Heart left ventricle (tissue), 16 donors: Measurements from ENCODE around the gene EBP. TPM values are rescaled to one million over a fixed set of nuclear protein-coding genes. Genes with fewer than 3 reads are reported as not detected.
"Not testable (repeated sequence)": the region's sequence is repeated elsewhere in the genome, so short reads cannot be mapped to it uniquely, and the experiment has no call there.

Experiments
- ATAC-seq, 4 donors: fragments of 200-7000 bp; cut with Tn5 transposase; one replicate each; pipeline ENCODE4 v1.9.1; 2020 to 2022; ENCODE audit warnings: moderate library complexity in 4 of 4, mild to moderate bottlenecking in 3 of 4, moderate number of reproducible peaks in 1 of 4
- DNase-seq, 5 donors: peaks; one replicate each; pipeline ENCODE4 v3.0.0-alpha.2; 2020
- H3K27ac ChIP-seq, 12 donors: fragments of 200-600 bp; sonication (generic) in 4 of 12; one replicate each; pipeline versions ENCODE4 v1.5.0 to v1.8.0; 2016 to 2022; ENCODE audit warnings: mild to moderate bottlenecking in 2 of 12
- H3K27me3 ChIP-seq, 9 donors: fragments of 200-600 bp; sonication (generic) in 2 of 9; one replicate each; pipeline versions ENCODE4 v1.5.1 to v1.8.0; 2016 to 2022; ENCODE audit warnings: mild to moderate bottlenecking in 3 of 9
- H3K36me3 ChIP-seq, 9 donors: fragments of 200-600 bp; sonication (generic) in 2 of 9; one replicate each; pipeline versions ENCODE4 v1.5.0 to v1.8.0; 2018 to 2022; ENCODE audit warnings: mild to moderate bottlenecking in 2 of 9
- H3K4me1 ChIP-seq, 12 donors: fragments of 200-600 bp; sonication (generic) in 4 of 12; one replicate each; pipeline versions ENCODE4 v1.5.0 to v1.8.0; 2016 to 2022; ENCODE audit warnings: mild to moderate bottlenecking in 3 of 12
- H3K4me3 ChIP-seq, 12 donors: fragments of 200-600 bp; sonication (generic) in 4 of 12; one replicate each; pipeline versions ENCODE4 v1.5.0 to v1.8.0; 2017 to 2022; ENCODE audit warnings: mild to moderate bottlenecking in 9 of 12, moderate library complexity in 4 of 12
- H3K9me3 ChIP-seq, 12 donors: fragments of 200-600 bp; sonication (generic) in 4 of 12; one replicate each; pipeline versions ENCODE4 v1.5.0 to v1.8.0; 2016 to 2022; ENCODE audit warnings: mild to moderate bottlenecking in 1 of 12
- CTCF ChIP-seq, 12 donors: fragments of 200-600 bp; sonication (generic) in 4 of 12; IDR thresholded peaks; one replicate each; pipeline versions ENCODE4 v1.5.0 to v1.8.0; 2018 to 2022; ENCODE audit warnings: antibody characterized with exemption in 12 of 12, mild to moderate bottlenecking in 5 of 12
- POLR2A ChIP-seq, 2 donors: fragments of 450-650 bp; IDR thresholded peaks; one replicate each; pipeline ENCODE4 v1.6.1; 2017; ENCODE audit warnings: antibody characterized with exemption in 2 of 2, mild to moderate bottlenecking in 2 of 2, moderate library complexity in 2 of 2
- WGBS, 4 donors: extraction: QIAGEN DNeasy Blood & Tissue Kit in 2 of 4; methylation state at CpG; one replicate each; pipeline versions ENCODE4 v1.1.5 to v1.1.7; 2013 to 2018; 5-methylcytosine and 5-hydroxymethylcytosine counted together
- intact Hi-C, 10 donors: fragments of 100-400 bp; cut with DNase I; formaldehyde crosslinking; loops; one replicate each; pipeline versions ENCODE4 v1.11.1 to v1.14.2; 2022
- polyA plus RNA-seq, 2 donors: library from polyadenylated mRNA; stranded (reverse); fragments of 200-250 nt; gene quantifications; one replicate each; pipeline ENCODE4 v1.2.3, GENCODE V29; 2013
- total RNA-seq, 9 donors: library from RNA; depleted of rRNA in 2 of 9; stranded (reverse); fragments of >200 nt in 2 of 9; fragmentation: NEBNext Ultra II Directional in 3 of 9; extraction: Animal tissue kit (Norgen Biotek cat#: 25700) in 3 of 9; gene quantifications; one replicate each; pipeline versions ENCODE4 v1.1.0 to v1.2.4, GENCODE V29; 2016 to 2023
- donor health status: ischemic (EF 13 %, LVEDD 7.1; RV severe dilation, severe dysfunction).
- donor health status: healthy with polysubstance abuse.
- donor health status: DM: no; HTN: yes; CAD: no.
- donor health status: DM: no; HTN: no; CAD: no.
- donor health status: ischemic (EF 25% LVEDD 6.9; RV normal size, moderate dysfunction).
- donor health status: ischemic (EF 25% LVEDD 5.7; RV mildly dilated, moderate dysfunction).
- donor health status: healthy.
- donor health status: DM: yes; HTN: yes; CAD: no.
- donor health status: ischemic (EF 35%, LVEDD 5.7; RV mildly dilated, moderate dysfunction).
- donor health status: nonischemic (EF 11% LVEDD 7.7; RV severe dilation, severe dysfunction).
- donor health status: DM: yes; HTN: yes; CAD: no.
- donor health status: PGD.
- donor health status: ischemic (EF 29% LVEDD 5.4; RV normal size, mild dysfunction).
- donor health status: nonischemic (EF 23%, LVEDD 6.1; RV moderate dilation, normal function).

Gene EBP
- total and polyA plus RNA-seq, 11 donors: 37.1 to 118 (median 57.5) TPM

GRCh38 chrX:48523682-48524081 is 2.1 kb downstream of the EBP start:
- no peaks in the 10 kb centered on the region for H3K9me3 ChIP-seq
- TF ChIP-seq POLR2A (IDR thresholded peaks at IDR 0.05): no peak
- no peak for TF ChIP-seq CTCF (IDR thresholded peaks at IDR 0.05)
- peaks cover 0 to 24% (median 12%) of the 10 kb centered on the region in 9 donors for H3K36me3 ChIP-seq
- ATAC-seq (no peak), DNase-seq (no peak)
- 89 to 93% (median 91%) methylated on average over 11 to 12 of the region's 12 CpGs for WGBS, 4 donors
- peaks cover 0 to 8% (median 1%) of the 10 kb centered on the region in 12 donors for H3K4me1 ChIP-seq
- intact Hi-C loops: no loop called here
- H3K4me3 ChIP-seq: no peak overlapping the region
- no peak overlapping the region for H3K27ac ChIP-seq
- H3K27me3 ChIP-seq: peaks cover 0 to 4% (median 0%) of the 10 kb centered on the region in 9 donors

DNA sequence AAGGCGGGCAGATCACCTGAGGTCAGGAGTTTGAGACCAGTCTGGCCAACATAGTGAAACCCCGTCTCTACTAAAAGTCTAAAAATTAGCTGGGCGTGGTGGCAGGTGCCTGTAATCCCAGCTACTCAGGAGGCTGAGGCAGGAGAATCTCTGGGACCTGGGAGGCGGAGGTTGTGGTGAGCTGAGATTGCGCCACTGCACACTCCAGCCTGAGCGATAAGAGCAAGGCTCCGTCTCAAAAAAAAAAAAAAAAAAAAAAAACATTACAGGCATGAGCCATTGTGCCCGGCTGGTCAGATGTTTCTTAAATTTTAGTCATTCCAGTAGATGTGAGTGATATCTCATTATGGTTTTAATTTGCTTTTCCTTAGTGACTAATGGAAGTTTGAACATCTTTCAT is 4.2 kb downstream of the EBP start:
- H3K4me3 ChIP-seq, H3K9me3 ChIP-seq, DNase-seq, H3K27ac ChIP-seq, H3K27me3 ChIP-seq, H3K4me1 ChIP-seq, ATAC-seq, intact Hi-C loops: not testable (repeated sequence)
- H3K36me3 ChIP-seq: peaks cover 0 to 24% (median 12%) of the 10 kb centered on the region in 9 donors
- WGBS, 4 donors: 89 to 94% (median 90%) methylated on average over 8 of the region's 8 CpGs

GRCh38 chrX:48530736-48531135 is 9.1 kb downstream of the EBP start:
- intact Hi-C loops: loop anchor here in 1 of 10 donors (10.0 kb wide), 1 partner anchor 64 kb away; the partner anchor contains the start of gene WDR13

GRCh38 chrX:48531358-48531959 is 9.9 kb downstream of the EBP start:
- Histone ChIP-seq H3K4me1 (peaks cover 0 to 6% (median 0%) of the 10 kb centered on the region in 12 donors), H3K36me3 (peaks cover 0 to 15% (median 11%) of the 10 kb centered on the region in 9 donors), H3K4me3 (no peak overlapping the region), H3K9me3 (no peaks in the 10 kb centered on the region), H3K27me3 (peaks cover 0 to 4% (median 0%) of the 10 kb centered on the region in 9 donors), H3K27ac (peak overlapping the region in 8 of 12 donors; percentile 25 to 64 (median 48))
- ATAC-seq: peak in 3 of 4 donors; percentile 49 to 83 (median 71)
- 57 to 64% (median 60%) methylated on average over 5 of the region's 5 CpGs for WGBS, 4 donors
- TF ChIP-seq CTCF (IDR thresholded peaks at IDR 0.05) (no peak), POLR2A (IDR thresholded peaks at IDR 0.05) (no peak)
- no peak for DNase-seq
- intact Hi-C loops: loop anchor here in 1 of 10 donors (10.0 kb wide), 1 partner anchor 63 kb away; the partner anchor contains the start of gene WDR13

More at GRCh38 chrX:48530736-48531135, 9.1 kb downstream of the EBP start:
- Histone ChIP-seq H3K4me3 (no peak overlapping the region), H3K36me3 (peaks cover 0 to 17% (median 12%) of the 10 kb centered on the region in 9 donors), H3K27ac (peak overlapping the region in 2 of 12 donors; percentile 44 to 64), H3K27me3 (peaks cover 0 to 3% (median 0%) of the 10 kb centered on the region in 9 donors), H3K4me1 (peaks cover 0 to 6% (median 0%) of the 10 kb centered on the region in 12 donors), H3K9me3 (no peaks in the 10 kb centered on the region)
- TF ChIP-seq CTCF (IDR thresholded peaks at IDR 0.05): no peak
- no peak for TF ChIP-seq POLR2A (IDR thresholded peaks at IDR 0.05)
- DNase-seq (no peak), ATAC-seq (no peak)
- WGBS, 4 donors: 59 to 98% (median 89%) methylated on average over 3 of the region's 3 CpGs
